WI38 (cell line): ENCODE data around the gene DACH1.

ENCODE experiments used
- H3K4me3 ChIP-seq: 2 replicates; pipeline ENCODE4 v1.5.1; 2011; ENCODE audit warnings: low read depth, mild to moderate bottlenecking, control low read depth, low read length
- TF ChIP-seq, protein P1 (sequence below): IDR thresholded peaks from 2 replicates; pipeline ENCODE4 v1.5.1; 2012; ENCODE audit warnings: low read depth, mild to moderate bottlenecking, control low read depth, low read length

Gene DACH1

DNA sequence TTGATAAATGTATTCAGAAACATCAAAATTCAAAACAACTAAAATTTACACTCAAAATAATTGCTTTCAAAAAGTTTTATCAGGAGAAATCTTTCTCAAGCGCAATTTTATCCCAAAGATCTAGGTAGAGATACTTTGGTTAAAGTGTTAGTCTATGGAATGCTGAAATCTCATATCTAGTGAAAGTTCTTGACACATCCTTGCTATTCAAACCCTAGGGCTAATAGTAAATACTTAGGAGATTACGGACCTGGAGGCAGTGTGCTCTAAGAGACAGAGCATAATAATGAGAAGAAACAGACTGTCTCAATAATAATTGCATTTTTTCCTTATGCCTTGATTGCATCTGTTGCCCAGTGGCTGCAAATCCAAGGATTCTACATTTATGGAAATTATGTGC, 330.8 kb downstream of the DACH1 start:
- H3K4me3 ChIP-seq, result no peak overlapping the region
- TF ChIP-seq, protein P1, sequence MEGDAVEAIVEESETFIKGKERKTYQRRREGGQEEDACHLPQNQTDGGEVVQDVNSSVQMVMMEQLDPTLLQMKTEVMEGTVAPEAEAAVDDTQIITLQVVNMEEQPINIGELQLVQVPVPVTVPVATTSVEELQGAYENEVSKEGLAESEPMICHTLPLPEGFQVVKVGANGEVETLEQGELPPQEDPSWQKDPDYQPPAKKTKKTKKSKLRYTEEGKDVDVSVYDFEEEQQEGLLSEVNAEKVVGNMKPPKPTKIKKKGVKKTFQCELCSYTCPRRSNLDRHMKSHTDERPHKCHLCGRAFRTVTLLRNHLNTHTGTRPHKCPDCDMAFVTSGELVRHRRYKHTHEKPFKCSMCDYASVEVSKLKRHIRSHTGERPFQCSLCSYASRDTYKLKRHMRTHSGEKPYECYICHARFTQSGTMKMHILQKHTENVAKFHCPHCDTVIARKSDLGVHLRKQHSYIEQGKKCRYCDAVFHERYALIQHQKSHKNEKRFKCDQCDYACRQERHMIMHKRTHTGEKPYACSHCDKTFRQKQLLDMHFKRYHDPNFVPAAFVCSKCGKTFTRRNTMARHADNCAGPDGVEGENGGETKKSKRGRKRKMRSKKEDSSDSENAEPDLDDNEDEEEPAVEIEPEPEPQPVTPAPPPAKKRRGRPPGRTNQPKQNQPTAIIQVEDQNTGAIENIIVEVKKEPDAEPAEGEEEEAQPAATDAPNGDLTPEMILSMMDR, result no peak

DNA sequence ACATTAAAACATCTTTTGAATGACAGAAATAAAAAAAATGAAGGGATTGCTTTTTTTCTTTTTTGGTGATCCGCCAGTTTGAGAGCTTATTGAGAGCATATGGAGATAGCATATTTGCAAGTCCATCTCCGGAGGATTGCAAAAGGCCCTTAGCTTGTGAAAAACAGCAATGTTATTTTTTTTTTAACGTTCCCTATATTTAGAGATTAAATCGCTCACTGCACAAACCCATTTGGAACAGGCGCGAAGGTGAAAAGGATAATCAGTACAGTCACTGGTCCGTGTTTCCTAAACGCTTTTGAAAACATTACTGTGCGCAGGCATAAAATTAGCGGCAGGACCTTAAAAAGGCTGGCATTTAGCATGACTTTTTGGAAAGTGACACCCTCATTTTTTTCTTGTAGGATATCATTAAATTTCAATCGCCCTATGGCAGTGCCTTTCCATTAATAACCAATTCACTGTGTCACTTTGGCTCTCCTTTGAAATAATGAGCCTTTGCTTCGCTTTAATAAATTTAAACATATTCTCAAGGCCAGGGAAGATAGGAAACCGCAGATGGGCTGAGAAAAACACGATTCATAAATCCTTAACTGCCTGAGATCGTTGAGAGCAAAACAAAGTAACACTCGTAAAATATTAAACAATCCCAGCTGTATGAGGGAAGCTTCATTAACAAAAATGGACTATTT, 342.2 kb downstream of the DACH1 start:
- TF ChIP-seq, protein P1, result no peak
- no peak overlapping the region for H3K4me3 ChIP-seq

DNA sequence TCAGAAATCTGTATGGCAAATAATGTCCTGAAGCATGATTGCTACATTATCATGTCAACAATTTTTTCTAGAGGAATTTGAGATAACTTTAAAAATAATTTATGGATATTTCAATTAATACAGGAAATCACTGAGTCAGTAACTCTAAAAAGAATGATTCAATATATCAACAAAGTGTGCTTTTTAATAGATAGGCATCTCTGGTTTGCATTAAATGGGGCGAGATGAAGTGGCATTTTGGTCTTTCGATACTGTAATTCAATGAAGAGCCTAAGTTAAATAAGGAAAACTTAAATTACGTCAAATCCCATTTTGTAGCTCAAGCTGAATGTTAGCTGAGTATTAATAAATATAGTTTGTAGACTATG, 342.8 kb downstream of the DACH1 start:
- H3K4me3 ChIP-seq, result no peak overlapping the region
- TF ChIP-seq, protein P1, result no peak

DNA sequence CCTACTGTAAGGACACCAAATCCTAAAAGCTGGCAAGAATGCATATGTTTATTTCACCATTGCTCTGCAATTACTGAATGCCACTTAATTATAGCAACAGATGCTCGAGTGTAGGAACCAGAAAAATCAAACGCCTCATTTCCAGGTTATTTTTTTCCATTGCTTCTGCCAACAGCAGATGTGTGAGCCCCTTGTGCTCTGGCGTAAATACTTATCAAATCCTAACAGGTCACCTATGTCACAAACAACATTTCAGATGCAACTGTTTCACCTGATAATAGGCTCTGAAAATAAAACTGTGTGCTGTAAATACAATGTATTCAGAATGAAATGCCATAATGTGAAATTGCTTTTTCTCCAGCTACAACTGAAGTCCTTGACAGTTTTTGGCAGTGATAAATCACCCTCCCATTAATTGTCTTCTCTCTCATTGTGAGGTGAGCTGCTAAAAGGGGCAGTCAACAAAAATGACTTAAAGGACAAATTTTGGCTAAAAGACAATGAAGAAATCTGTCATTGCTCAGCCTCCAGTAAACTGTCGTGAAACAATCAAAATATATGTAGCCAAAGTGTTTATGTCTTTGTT, 344.0 kb downstream of the DACH1 start:
- H3K4me3 ChIP-seq, result no peak overlapping the region
- TF ChIP-seq, protein P1, result no peak

DNA sequence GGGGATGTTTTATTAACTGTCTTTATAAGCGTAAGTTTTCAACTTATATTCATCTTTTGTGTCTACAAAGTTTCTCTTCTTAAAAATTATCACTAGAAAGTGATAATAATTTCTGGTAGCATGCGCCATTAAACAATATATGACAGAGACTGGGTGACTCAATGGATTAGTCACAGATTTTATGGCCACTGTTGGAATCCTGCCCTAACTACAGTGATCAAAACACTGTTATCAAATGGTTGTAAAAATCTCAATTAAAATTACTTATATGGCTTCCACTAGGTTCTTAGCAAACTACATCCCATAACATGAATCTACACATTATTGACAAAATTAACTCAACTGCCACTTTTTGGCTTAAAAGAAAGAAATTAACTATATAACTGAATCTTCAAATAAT, 350.0 kb downstream of the DACH1 start:
- no peak overlapping the region for H3K4me3 ChIP-seq
- TF ChIP-seq, protein P1, result no peak

DNA sequence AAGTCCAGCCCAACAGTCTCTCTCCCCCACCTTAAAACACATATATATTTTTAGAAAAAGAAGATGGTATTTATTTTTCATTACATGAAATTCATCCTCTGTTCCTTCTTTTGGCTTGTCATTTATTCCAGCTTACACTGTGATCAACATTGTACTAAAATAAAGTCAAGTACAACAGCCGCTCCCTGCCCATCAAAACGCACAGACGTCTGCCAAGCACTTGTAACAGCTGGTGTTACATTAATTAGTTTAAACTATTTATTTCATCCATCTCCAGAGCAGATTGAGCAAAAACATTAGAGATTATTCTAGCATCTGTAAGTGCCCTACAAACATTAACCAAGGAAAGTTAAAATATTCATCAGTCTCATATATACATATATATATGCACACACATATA, 350.5 kb downstream of the DACH1 start:
- TF ChIP-seq, protein P1, result no peak
- no peak overlapping the region for H3K4me3 ChIP-seq

DNA sequence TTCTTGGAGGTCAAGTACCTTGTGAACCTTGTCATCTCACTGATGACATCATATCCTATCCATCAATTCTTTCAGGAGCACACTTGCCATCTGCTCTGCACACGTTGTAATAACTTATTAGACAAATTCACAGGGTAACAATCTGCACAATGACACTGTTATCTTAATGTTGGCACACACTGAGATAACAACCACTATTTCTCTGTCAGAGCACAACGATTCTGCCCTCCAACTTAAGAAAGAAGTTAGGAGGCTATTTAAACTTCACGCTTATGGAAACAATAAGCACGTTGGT, 351.3 kb downstream of the DACH1 start:
- TF ChIP-seq, protein P1, result no peak
- H3K4me3 ChIP-seq, result no peak overlapping the region
